GM21717 (cell line): Measurements from ENCODE around the gene ARF1.

ENCODE experiments used
- ATAC-seq: cut with Tn5 transposase; IDR thresholded peaks from one replicate; pipeline ENCODE4 v1.9.1; 2021; ENCODE audit warnings: mild to moderate bottlenecking, moderate library complexity; ENCODE audit not compliant: unreplicated experiment

The ARF1 gene

DNA sequence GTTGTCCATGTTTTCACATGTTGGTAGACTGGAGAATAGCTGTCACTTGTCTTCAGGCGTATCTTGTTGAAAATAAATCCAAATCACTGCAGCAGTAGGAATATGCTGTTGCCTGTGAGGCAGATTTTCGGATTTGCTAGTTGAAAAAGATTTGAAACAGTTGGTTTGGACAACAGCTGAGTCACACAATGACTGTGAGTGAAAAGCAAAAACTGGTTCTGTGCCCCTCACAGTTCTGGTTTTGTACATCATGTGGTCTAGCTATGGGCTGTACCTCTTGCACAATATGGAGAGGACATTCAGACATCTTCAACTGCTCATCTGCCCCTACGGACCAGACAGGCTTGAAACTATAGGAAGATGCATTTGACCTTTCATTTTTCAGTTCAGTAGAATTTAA is 1.8 kb downstream of the ARF1 start:
- no peak for ATAC-seq

DNA sequence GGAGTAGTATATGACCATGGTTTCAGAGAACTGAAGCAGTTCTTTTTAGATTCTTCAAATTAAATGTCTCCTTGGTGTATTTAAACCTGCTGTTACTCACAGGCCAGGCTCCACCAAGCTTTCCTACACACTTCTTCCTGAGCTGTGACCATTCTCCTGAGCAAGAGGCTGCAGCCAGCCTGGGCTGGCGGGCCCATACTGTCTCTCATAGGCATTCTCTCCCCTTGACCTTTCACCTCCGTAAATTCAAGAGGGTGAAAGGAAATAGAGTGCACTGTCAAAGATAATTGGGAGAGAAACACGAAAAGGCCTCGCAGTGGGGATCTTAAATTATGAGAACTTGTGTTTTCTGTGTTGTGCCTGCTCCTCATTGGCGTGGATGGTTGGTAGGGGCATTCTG is 2.3 kb downstream of the ARF1 start:
- ATAC-seq, result no peak

DNA sequence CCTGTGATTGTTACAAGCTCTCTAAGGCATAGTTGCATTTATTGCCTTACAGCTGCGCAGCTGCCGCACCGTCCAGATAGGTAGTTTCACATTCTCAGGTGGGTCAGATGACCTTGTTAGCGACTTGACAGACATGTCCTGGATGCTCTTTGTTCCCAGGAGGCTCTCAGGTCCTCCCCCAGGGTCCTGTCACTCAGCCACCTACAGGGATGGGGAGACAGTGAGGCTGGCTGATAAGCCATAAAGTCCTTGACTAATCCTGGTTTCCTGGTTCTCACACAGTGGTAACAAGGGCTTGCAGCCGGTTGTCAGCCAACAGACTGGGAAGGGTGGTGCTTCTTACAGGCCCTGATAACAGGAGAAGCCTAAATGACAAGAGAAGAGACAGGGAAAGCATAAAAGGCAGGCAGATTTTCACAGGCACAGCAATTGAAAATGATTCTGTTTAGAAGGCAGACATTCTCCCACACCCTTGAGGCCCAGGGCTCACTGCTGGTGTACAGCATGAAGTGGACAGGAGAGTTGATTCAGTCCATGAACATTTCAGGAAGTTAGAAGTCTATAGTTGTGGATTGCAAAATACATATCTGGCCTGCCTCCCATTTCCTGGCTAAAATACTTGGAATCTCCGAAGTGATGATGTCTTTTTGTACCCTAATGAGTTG is 2.9 kb downstream of the ARF1 start:
- ATAC-seq, result no peak

DNA sequence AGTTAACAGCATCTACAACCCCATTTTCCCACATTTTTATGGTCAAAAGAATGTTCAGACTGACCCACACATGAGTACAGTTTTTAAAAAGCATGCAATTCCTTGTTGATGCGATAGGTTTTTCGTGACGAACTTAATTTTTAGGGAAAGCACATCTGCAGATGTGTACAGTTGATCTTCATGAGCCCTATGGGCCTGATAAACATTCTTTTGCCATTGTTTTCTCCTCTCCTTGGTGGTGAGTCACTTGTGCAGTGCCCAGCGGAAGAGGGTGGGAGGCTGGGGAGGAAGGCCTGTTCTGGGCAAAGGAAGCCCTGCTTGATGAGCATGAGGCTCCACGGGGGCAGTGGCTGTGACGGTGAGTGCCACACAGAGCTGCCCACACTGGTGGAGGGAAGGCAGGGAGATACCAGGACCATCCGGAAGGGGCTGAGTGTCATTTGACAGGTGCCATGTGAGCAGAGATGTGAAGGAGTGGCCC is 5.3 kb downstream of the ARF1 start:
- no peak for ATAC-seq

DNA sequence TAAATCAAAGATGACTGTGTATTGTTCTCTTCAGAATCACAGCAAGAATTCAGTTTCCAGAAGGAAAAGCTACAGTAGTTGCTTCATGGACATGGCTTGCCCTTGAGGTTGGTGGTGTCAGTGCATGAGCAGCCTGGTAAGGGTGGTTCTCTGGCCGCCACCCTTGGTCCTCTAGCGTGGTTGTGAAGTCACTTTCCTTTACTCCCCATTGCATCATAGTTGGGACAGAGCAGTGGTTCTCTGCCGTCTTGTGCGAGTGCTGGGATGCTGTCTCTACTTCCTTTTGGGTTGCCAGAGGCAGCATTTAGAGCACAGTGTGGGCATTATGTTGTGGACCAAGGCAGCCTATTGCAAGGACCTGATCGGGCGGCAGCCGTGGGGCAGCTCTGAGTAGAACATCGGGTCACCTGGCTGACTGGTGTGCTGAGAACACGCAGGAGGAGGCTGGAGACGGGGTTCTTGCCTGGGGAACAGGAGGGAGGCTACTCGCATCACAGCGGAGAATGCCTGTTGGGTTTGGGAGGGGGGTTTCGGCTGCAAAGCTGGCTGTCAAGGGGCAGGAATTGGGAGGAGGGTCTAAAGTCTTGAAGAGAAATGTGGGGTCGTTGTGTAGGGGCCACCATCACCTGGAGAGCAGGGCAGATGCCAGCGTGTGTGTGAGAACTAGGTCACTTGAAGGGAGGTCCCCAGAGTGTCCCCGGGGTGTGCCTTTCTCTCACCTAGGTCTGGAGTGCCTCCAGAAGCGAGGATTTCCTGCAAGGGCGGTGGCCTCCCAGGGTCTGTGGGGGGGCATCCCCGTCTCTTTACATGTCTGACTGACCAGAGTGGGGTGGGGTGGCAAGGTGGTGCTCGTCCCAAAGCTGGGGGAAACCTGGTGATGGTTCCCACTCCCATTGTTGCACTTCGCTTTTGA is 6.3 kb downstream of the ARF1 start:
- no peak for ATAC-seq

DNA sequence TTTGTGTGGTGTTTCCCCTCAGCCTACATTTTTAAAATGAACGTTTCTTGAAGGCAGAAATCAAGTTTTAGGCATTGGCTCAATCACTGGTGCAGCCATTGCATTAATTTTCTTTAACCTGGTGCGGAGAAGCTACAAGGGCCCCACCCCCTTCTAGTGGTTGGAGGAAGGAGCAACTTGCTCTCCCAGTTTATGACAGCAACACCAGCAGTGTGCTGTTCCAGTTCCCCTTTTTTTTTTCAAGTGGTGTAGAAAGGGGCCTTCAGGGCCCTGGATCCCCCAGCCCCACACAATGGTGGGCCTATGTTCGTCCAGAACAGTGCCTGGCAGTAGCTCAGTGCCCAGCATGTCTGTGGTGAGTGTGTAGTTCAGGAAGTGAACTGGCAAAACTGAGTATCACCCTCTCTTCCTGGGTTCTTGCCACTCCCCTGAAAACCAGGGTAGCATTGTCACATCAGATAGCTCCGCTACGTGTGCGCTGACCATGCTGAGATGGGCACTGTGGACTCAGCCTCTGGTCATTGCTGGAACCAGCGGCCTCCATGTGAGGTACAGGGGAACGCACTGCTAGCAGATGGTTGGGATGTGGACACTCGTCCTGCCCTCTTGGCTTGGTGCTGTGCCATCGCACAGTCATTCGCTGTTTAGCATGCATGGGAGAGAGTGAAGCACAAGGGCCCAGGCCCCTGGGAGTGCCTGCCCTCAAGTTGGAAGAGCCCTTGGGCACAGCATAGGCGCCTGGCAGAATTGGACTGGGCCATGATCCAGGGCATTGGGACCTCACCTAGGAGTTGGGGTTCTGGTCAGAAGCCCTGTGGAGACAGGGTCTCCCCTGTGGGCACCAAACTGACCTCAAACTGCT is 7.2 kb downstream of the ARF1 start:
- ATAC-seq, result no peak

DNA sequence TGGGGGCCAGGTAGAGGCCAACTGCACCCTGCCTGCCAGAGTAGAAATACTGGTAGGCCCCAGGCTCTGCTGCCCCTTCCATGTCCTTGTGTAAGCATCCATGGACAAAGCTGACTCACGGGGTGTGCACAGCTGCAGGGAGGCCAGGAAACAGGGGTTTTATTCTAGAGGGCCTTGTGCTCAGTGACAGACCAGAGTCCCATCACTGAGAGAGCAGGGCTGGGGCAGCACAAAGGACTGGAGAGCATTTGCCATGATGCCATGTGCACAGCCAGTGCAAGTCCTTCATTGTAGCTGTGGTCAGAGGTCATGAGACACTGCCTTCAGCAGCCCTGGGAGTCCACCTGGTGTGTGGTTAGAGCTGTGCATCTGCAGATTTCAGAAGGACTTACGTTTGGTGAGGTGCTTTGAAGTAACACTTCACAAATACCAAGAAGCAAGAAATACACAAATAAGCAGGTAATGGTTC is 8.1 kb downstream of the ARF1 start:
- ATAC-seq, result no peak

DNA sequence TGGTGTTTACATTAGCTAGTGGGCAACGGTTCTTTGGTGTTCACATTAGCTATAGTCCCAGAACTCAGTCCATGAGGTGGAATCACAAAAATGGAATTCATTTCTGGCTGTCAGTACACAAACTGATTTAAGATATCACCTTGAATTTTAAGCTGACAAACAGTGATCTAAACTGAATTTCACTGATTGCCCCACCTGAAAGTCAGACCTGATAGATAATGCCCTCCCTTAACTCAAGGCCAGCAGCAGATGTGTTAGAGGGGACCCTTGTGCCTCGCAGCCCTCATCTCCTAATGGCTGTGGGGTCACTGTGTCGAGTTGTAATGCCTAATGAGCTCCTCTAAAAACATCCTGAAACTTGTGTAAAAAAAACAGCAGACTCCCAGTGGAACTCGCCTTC is 8.6 kb downstream of the ARF1 start:
- ATAC-seq, result no peak

DNA sequence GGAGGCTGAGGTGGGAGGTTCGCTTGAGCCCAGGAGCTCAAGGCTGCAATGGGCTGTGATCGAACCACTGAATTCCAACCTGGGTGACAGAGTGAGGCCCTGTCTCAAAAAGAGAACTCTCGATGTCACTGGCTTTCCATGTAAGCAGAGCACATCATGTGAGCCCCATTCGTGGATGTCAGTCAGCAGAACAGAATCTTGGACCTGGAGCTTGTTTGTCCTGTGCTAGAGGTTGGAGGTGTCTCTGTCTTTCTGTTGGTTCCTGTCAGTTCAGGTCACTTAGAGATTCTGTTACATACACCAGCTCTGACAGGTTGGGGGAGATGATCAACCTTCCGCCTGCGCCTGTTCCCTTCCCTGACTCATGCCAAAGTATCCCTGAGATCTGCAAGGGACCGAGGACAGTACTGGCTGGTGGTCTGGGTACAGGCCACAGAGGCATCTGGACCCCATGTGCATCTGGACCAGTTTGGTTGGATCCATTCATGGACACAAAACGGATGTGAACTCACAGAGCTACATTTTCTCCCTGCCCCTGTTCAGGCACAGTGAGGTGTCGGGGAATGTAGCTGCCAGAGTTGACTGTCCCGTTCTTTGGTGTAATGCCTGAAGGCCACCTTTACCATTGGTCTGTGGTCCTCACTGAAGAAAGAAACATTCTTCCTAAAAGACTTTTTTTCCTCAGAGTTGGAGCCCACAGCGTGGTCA is 10.0 kb downstream of the ARF1 start:
- no peak for ATAC-seq

DNA sequence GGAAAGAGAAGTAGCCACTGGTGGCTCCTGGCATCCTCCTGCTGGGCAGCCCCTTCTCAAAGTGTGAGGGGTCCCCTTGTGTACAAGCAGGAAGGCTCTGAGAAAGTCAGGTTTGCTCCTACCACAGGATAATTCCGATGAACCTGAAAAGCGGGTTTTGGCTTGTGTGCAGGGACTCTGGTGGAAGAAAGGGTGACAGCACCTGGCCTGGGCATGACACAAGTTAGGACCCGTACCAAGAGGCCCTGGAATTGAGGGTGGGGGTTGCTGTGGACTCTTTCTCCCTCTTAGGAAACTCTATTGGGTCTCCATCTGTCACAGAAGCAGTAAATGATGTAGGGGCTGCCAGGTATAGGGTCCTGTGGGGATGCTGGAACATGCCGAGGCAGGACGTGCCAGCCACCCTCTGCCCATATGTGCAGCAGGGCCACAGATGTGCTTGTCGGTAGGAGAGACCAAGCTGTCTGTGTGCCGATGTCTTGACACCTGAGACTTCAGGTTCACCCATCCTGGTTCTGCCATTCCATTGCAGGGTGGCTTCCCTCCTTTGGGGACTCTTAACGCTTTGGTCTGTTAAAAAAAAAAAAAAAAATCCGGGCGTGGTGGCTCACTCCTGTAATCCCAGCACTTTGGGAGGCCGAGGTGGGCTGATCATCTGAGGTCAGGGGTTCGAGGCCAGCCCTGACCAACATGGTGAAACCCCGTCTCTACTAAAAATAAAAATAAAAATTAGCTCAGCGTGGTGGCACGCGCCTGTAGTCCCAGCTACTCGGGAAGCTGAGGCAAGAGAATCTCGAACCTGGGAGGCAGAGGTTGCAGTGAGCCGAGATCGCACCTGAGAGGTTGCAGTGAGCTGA is 10.8 kb downstream of the ARF1 start:
- ATAC-seq, result no peak

DNA sequence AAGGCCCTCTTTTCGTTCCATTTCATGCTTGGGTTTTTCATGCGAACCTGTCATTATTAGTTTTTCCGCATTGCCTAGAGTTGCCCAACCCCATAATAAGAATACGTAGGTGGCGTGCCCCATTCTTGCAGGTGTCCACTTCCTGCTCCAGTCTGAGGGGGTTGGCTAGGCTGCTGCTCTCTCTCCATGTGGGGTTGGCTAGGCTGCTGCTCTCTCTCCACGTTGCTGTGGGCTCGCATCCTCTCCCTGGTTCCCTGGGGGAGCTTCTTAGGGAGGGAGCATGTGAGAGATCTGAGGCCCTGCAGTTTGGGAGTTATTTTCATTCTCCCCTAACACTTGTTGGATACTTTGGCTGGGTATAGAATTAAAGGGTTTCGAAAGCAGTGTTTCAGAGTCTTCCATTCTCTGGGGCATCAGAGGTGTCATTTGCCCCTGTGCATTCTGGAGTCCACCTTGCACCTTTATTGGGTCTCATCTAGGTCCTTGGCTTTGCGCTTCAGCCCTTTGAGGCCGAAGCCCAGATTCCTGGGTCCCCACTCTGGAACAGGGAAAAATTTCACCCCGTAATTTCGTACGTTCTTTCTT is 12.0 kb downstream of the ARF1 start:
- ATAC-seq, result no peak

DNA sequence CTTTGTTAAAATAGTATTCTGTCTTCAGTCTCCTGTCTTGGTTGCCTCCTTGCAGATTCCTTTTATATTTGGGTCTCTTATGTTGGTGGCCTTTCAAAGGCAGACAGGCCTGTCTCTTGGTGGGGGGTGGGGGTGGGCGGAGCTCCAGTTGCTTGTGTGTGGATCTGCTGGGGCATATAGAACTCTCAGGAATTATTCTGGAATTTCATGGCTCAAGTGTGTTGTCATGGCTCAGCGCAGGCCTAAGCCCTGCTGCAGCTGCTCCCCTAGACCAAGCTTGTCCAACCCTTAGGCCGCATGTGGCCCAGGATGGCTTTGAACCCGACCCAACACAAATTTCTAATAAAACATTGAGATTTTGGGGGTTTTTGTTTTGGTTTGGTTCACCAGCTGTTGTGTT is 12.7 kb downstream of the ARF1 start:
- no peak for ATAC-seq

DNA sequence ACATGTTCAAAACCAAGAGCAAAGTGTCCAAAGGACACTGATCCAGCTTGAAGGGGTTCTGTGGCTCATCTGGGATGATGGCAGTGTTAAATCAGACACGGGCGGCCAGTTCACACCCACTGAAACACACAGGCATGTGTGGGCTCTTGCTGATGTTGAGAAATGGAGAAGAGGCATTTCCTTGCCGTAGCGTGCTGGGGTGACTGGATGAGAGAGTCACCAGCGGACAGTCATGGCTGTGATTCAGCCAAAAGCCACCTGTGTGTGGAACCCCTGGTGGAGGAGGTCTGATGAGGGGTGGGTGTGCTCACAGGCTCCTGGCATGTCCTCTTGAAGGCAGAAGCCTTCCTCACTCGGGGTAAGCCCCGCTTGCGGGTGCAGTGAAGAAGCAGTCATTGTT is 13.4 kb downstream of the ARF1 start:
- ATAC-seq, result no peak

DNA sequence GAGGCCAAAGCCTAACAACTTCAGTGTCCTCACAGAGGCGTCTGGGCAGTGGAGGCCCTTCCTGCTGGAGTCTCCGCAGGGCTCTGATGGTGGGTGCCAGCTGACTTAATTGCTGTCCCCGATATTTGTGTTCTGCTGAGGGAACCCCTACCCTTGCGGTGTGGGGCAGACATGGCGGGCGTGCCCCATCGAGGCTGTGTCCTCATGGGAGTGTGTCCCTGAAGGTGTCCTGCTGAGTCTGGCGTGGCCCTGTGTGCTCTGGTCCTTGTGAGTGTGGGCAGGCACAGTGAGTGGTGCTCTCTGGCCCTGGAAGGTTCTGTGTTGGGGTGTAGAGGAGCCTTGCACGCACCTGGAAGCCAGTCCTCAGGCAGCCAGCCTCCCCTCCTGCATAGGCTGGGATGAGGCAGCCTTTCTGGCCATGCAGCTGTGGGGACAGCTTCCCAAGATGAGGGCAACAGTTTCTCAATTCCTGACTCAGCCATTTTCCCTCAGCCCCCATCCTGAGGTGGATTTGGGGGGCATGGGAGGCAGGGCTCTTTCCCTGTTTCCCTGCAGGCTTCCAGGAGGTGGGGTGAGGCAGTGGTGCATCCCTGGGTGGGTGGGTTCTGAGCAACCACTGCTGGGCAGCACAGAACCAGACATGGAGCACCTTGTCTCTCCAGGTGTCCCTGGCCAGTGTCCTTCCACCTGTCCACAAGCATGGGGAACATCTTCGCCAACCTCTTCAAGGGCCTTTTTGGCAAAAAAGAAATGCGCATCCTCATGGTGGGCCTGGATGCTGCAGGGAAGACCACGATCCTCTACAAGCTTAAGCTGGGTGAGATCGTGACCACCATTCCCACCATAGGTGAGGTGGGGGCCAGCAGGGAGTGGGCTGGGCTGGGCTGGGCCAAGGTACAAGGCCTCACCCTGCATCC is 14.2 kb downstream of the ARF1 start:
- ATAC-seq, result no peak

DNA sequence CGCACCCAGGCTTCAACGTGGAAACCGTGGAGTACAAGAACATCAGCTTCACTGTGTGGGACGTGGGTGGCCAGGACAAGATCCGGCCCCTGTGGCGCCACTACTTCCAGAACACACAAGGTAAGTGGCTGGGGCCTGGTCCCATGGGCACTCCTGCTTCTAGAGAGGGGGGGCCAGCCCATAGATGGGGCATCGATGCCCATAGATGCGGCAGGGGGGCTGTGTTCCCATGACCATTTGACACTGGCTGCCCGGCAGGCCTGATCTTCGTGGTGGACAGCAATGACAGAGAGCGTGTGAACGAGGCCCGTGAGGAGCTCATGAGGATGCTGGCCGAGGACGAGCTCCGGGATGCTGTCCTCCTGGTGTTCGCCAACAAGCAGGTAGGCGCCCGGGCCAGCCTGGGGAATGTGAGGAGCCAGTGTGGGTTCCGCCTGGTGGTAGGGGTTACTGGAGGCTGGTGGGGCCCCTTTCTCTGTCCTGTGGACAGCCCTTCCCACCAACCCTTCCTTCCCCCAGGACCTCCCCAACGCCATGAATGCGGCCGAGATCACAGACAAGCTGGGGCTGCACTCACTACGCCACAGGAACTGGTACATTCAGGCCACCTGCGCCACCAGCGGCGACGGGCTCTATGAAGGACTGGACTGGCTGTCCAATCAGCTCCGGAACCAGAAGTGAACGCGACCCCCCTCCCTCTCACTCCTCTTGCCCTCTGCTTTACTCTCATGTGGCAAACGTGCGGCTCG is 15.0 kb downstream of the ARF1 start:
- no peak for ATAC-seq

DNA sequence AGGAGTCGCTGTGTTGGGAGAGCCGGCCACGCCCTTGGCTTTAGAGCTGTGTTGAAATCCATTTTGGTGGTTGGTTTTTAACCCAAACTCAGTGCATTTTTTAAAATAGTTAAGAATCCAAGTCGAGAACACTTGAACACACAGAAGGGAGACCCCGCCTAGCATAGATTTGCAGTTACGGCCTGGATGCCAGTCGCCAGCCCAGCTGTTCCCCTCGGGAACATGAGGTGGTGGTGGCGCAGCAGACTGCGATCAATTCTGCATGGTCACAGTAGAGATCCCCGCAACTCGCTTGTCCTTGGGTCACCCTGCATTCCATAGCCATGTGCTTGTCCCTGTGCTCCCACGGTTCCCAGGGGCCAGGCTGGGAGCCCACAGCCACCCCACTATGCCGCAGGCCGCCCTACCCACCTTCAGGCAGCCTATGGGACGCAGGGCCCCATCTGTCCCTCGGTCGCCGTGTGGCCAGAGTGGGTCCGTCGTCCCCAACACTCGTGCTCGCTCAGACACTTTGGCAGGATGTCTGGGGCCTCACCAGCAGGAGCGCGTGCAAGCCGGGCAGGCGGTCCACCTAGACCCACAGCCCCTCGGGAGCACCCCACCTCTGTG is 15.9 kb downstream of the ARF1 start:
- no peak for ATAC-seq

DNA sequence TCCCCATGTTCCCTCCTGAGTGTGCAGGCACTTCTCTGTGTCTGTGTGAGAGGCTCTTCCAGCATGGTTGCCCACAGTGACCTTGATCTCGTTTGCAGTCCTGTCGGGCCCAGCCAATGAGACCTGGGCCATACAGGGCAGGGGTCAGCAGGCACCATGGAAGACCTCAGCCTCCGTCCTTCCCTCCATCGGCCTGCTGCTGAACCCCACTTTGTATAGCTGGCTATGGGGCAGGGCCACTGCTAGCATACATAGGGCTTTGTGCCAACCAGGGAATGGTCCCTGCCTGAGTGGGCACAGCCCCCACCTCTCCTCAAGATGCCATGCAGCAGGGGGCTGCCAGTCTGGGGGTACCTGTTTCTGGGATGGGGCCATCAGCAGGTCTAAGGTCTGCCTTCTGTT is 16.8 kb downstream of the ARF1 start:
- ATAC-seq, result no peak
